ENCODE measurements around the gene CDH11.

GRCh38 chr16:65116818-65117430, 4.9 kb downstream of the CDH11 start:
- TF ChIP-seq POLR2AphosphoS5 (IDR thresholded peaks at IDR 0.05; ENCODE audit: low read depth) = no peak
- TF ChIP-seq CTCF (IDR thresholded peaks at IDR 0.05; ENCODE audit: insufficient read depth, low read length) = no peak
- TF ChIP-seq SPI1 (IDR thresholded peaks at IDR 0.05; ENCODE audit: borderline replicate concordance, low read depth) = no peak
- TF ChIP-seq GABPA (IDR thresholded peaks at IDR 0.05; ENCODE audit: low read depth) = no peak
